ENCODE results near the gene MAGI2.

The MAGI2 gene

GRCh38 chr7:79376299-79377025 lies 77.0 kb downstream of the MAGI2 start:
- no peak for DNase-seq (ENCODE audit: low spot score)

- DNase-seq (ENCODE audit: low spot score): no peak
These were observed 92.3 kb downstream of the MAGI2 start for GRCh38 chr7:79361214-79361613.

GRCh38 chr7:79359827-79360226 lies 93.6 kb downstream of the MAGI2 start:
- DNase-seq (ENCODE audit: low spot score): no peak

GRCh38 chr7:79357101-79357500 lies 96.4 kb downstream of the MAGI2 start:
- no peak for DNase-seq (ENCODE audit: low spot score)

DNA sequence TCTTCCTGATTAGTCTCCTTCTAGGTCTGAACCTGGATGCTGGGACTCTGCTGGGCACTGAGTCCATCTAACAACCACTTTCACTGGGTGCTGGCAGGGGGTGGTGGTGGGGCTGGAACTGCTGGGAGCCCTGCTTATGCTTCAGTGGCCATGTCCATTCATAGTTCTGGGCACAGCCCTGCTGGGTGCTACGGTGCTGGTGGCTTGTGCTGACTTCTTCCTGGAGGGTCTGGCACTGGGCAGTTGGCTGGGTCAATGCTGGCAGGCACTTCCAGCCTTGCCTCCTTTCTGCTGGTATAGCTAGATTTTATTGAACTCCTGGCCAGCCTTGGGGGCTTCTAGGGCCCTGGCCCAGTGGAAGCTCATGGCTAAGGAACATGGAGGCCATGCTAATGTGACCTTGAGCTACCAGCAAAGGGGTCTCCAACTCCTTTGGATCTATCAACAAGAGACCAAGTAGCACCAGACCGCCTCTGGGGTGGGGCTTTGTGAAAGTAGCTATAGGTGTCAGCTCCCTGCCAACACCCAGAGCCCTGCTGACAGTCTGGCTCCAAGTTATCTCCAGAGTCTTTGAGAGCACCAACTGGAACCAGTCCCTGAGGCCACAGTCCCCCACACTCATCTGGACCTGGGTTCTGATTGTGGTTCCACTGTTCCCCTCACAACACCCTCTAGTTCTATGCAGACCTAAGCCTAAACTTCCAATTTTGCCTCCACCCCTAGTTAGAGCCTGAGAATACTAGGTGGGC lies 99.6 kb downstream of the MAGI2 start:
- no peak for DNase-seq (ENCODE audit: low spot score)

DNA sequence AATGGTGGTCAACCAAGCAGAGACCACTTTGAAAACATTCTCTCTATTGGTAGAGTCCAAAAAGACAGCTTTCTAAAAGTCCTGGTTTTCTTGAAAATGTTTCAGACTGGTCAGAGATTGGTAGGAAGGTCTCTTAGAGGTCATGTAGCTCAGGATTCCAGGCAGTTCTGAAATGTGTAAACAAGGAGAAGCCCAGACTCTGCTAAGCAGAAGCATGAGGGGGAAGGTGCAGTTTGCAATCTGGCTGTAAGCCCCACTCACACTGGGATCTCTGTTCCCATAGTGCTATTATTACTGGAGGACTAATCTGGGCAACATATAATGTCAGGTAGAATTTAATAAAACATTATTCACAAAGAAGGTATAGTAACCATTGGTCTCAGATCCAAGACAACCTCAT lies 101.1 kb downstream of the MAGI2 start:
- no peak for DNase-seq (ENCODE audit: low spot score)

DNA sequence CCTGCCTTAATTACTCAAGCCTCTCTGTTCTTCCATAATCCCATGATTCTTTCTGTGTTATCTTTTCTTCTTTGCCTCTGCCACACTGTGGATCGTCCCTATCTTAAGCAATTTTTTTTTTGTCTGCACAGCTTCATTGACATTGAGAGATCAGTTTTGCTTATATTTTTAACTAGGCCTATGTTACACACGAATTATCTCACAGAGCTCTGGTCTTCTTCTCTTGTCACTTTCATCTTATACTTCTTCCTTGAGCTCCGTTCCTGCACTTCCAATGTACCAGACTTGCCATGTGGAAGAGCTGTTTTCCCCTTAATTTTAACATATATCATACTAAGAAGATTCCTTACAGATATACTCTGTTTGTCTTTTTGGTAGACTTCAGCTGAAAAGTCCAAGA lies 106.1 kb downstream of the MAGI2 start:
- no peak for DNase-seq (ENCODE audit: low spot score)

DNA sequence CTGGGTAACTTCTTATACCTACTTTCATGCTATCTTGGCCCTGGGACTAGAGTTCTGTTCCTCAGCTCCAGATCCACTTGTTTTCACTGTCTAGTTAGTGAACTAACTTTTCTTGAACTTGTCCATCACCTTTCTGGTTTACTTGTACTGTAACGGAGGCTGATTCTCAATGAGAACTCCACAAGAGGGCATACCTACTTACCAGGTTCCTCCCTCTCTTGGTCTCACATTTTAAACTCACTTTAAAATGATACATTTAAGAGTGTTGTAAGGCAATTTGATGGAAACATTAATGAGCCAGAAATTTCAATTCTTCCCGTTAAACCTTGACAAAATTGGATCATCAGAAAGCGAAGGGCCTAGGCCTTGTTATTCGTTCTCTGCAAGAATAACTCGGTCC lies 111.6 kb downstream of the MAGI2 start:
- DNase-seq (ENCODE audit: low spot score): no peak

GRCh38 chr7:79340212-79340611 lies 113.3 kb downstream of the MAGI2 start:
- no peak for DNase-seq (ENCODE audit: low spot score)

- no peak for DNase-seq (ENCODE audit: low spot score)
These were observed 114.1 kb downstream of the MAGI2 start for GRCh38 chr7:79339208-79339925.

- DNase-seq (ENCODE audit: low spot score): no peak
These were observed 115.8 kb downstream of the MAGI2 start for GRCh38 chr7:79337717-79338116.

GRCh38 chr7:79334841-79335240 lies 118.6 kb downstream of the MAGI2 start:
- no peak for DNase-seq (ENCODE audit: low spot score)

DNA sequence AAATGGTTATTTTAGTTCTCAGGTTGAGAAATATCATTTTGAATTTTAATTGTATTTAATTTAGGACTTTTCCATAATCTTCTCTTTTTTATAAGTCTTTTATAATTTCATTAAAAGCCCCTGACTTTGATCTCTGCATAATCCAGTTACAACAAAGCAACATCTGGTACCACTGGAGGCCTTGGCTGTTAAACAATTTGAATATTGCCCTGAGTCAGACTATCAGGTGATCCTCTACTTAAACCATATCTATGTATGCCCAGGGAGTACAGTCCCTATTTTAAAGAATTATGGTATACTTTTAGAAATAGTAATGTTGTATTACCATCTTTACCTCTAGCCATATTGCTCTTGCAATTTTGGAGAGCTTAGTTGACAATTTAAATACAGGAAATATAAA lies 119.1 kb downstream of the MAGI2 start:
- DNase-seq (ENCODE audit: low spot score): no peak

DNA sequence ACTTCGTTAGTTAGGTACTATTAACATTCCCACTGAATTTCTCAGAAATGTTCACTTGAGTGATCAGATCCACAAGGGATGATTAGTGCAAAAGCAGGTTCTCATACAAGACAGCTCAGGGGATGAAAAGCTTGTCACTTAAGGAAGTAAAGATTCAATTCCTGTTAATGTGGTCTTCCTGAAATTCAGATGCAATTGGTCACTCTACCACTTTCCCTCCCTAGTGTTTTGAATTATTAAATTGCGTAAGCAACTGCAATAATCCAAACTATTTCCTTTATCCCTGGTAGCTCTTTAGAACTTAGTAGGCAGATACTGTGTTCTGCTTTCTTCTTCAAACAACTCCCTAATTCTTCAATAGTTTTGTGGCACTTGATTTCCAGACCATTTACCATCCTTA lies 121.4 kb downstream of the MAGI2 start:
- DNase-seq (ENCODE audit: low spot score): no peak

GRCh38 chr7:79329464-79329863 lies 124.0 kb downstream of the MAGI2 start:
- DNase-seq (ENCODE audit: low spot score): no peak

DNA sequence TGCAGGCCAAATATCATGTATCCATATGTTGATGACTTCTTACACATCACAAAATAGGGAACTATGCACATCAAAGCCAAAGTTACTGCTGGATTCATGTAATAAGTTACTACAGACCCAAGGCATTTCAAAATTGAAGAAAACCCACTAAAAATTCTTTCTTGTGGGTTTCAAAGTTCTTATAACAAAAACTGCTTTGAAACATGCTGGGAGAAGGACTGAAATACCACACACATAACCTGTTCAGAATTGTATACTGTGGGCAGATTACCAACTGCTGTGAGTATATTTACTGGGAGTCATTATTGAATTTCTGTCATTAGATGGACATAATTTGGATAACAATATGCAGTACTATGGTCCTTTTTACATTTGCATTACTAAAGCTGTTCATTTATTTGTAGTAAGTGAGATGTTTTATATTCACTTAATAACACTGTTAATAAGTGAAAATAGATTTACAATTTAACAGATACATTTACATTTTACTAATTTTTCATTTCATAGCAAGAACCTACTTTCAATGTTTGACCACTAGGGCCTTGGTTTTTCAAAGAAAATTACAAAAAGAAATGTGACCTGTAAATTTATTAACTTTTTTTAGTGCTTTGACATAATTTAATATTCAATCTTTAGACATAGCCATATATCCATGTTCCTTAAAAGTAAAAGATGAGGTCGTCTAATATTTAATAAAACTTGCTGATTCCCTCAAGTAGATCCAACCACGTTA lies 132.6 kb downstream of the MAGI2 start:
- DNase-seq (ENCODE audit: low spot score): no peak

GRCh38 chr7:79319369-79319768 lies 134.1 kb downstream of the MAGI2 start:
- no peak for DNase-seq (ENCODE audit: low spot score)

DNA sequence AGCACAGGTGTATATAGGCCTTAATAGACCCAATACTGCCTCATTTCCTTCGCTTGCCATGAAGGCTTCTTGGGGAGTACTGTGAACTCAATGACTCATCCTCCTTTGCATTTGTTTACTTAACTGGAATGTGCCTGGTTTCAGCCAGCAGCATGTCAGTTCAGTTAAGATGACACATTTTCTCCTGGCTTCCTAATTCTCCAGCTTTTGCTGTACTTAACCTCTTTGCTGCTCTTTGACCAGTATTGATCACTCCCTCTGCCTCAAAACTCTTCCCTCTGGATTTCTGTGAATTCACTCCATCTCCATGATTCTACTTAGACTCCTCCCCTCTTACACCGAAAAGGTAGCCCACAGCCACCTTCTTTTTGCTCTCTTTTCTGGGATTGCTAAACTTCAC lies 135.7 kb downstream of the MAGI2 start:
- DNase-seq (ENCODE audit: low spot score): no peak

DNA sequence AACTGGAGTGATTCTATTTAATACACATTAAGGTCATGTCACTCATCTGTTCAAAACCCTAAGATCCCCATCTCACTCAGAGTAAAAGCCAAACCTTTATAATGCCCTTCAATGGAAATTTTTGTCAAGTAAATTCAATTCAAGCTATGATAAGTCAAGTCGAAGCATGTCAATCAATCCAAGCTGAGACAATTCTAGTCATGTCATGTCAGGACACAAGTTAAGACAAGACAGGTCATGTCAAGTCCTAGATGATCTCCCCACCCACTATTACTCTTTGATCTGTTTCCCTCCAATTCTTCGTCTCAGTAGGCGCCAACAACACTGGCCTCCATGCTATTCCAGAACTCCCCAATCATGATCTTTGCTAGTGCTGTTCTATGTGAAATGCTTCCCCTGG lies 141.4 kb downstream of the MAGI2 start:
- DNase-seq (ENCODE audit: low spot score): no peak

- no peak for DNase-seq (ENCODE audit: low spot score)
These were observed 145.3 kb downstream of the MAGI2 start for GRCh38 chr7:79308192-79308591.

DNA sequence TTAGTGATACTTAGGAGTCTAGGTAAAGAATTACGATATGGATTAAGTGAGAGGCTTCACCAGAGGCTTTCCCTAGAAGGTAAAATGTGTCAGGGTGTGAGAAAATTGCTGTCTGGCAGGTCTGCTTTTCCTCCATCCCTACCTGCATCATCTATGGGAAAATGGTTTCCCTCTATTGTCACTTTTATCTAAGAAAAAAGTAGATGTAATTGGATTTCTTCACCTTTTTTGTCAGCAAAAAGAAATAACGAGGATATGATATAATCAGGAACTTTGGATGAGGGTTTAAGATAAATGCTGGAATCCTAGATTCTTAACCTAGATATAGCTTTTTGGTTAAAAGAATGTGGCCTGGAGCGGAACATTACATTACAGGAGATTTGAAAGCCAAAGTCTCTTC lies 146.1 kb downstream of the MAGI2 start:
- no peak for DNase-seq (ENCODE audit: low spot score)

DNA sequence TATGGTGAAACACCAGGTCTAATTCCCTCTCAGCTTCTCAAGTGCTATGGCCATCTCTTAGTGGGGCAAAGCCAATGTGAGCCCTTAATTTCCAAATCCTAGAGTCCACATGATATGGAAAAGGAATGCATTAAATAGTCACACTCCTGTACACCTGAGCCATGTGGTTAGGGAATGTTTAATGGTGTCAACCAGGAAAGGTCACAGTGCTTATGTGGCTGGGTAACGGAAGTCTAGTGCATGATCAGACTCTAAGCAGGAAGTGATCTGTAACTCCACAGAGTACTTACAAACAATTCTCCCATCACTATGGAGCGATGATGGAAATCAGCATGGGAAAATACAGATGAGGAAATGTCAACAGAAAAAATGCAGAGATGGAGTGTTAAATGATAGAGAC lies 148.8 kb downstream of the MAGI2 start:
- no peak for DNase-seq (ENCODE audit: low spot score)

Data from activated CD4-positive, alpha-beta T cell treated with anti-CD3 and anti-CD28 coated beads, Interleukin-2, Interleukin-4, amounts not matched to agents 100 ng/mL and 50 ng/mL, durations not matched to agents 16 hours and 8 hours (primary cell).